SK-N-SH (cell line): ENCODE data around the gene MYO5C. TPM values are rescaled to one million over a fixed set of nuclear protein-coding genes. Genes with fewer than 3 reads are reported as not detected.

Experiments
- CTCF ChIA-PET: fragments of 300-600, 350-600 bp; formaldehyde crosslinking; extraction: SDS; loops from one replicate; lab custom pipeline; 2021; lab: Yijun Ruan, JAX
- POLR2A ChIA-PET: fragments of 350-600 bp; sonication (Branson Sonifier 250); formaldehyde crosslinking; extraction: SDS; loops from one replicate; lab custom pipeline; 2020; ENCODE audit warnings: antibody characterized with exemption, inconsistent platforms; lab: Yijun Ruan, JAX
- DNase-seq: peaks from one replicate; pipeline ENCODE4 v3.0.0; 2012
- H2AFZ ChIP-seq: fragments of 200-600 bp; sonication (generic); 2 replicates; pipeline ENCODE4 v1.8.1; 2016; ENCODE audit warnings: antibody characterized with exemption, mild to moderate bottlenecking, low read depth
- H3F3A ChIP-seq: fragments of 200-600 bp; sonication (generic); replicated peaks from 2 replicates; pipeline ENCODE3; 2016; ENCODE audit warnings: antibody characterized with exemption, mild to moderate bottlenecking; ENCODE audit not compliant: insufficient read depth
- H3K27ac ChIP-seq, 2 experiments: fragments of 200-500 bp in 1 of 2; fragments of 200-600 bp in 1 of 2; sonication (Bioruptor generic) in 1 of 2; sonication (generic), shearing (Covaris generic) in 1 of 2; 2 replicates each; pipeline versions ENCODE4 v1.5.1 to v1.6.1; 2014 to 2016; ENCODE audit warnings: low read depth in 2 of 2, inconsistent platforms in 1 of 2, low read length in 1 of 2, mild to moderate bottlenecking in 1 of 2, mixed read lengths in 1 of 2
- H3K27me3 ChIP-seq: fragments of 200-600 bp; sonication (generic), shearing (Covaris generic); 2 replicates; pipeline ENCODE4 v1.6.1; 2016; ENCODE audit warnings: mixed run types; ENCODE audit not compliant: insufficient read depth
- H3K36me3 ChIP-seq, 2 experiments: fragments of 200-500 bp in 1 of 2; fragments of 200-600 bp in 1 of 2; sonication (Bioruptor generic) in 1 of 2; sonication (generic) in 1 of 2; replicated peaks in 1 of 2; 2 replicates each; pipeline versions ENCODE3 to v1.5.1; 2014 to 2016; ENCODE audit warnings: low read length in 1 of 2, mild to moderate bottlenecking in 1 of 2; ENCODE audit not compliant: insufficient read depth in 2 of 2, control insufficient read depth in 1 of 2
- H3K4me1 ChIP-seq, 2 experiments: fragments of 200-500 bp in 1 of 2; fragments of 200-600 bp in 1 of 2; sonication (Bioruptor generic) in 1 of 2; sonication (generic), shearing (Covaris generic) in 1 of 2; 2 replicates each; pipeline versions ENCODE4 v1.5.1 to v1.6.1; 2014 to 2016; ENCODE audit warnings: low read depth in 1 of 2, low read length in 1 of 2, mixed run types in 1 of 2; ENCODE audit not compliant: insufficient read depth in 2 of 2, control insufficient read depth in 1 of 2
- H3K4me2 ChIP-seq: fragments of 200-600 bp; sonication (generic), shearing (Covaris generic); 2 replicates; pipeline ENCODE4 v1.6.1; 2017; ENCODE audit warnings: mixed run types
- H3K4me3 ChIP-seq, 2 experiments: fragments of 200-500 bp in 1 of 2; fragments of 200-600 bp in 1 of 2; sonication (Bioruptor generic) in 1 of 2; sonication (generic), shearing (Covaris generic) in 1 of 2; 2 replicates each; pipeline versions ENCODE4 v1.5.1 to v1.8.1; 2014 to 2016; ENCODE audit warnings: low read depth in 2 of 2, inconsistent platforms in 1 of 2, low read length in 1 of 2, mild to moderate bottlenecking in 1 of 2, mixed read lengths in 1 of 2, moderate library complexity in 1 of 2
- H3K79me2 ChIP-seq: fragments of 200-600 bp; sonication (generic); 2 replicates; pipeline ENCODE4 v1.8.1; 2017; ENCODE audit warnings: mild to moderate bottlenecking; ENCODE audit not compliant: insufficient read depth
- H3K9ac ChIP-seq: fragments of 200-600 bp; sonication (generic); 2 replicates; pipeline ENCODE4 v1.6.1; 2017; ENCODE audit warnings: mixed run types
- H3K9me2 ChIP-seq: fragments of 200-600 bp; sonication (generic); 2 replicates; pipeline ENCODE4 v1.6.1; 2017; ENCODE audit warnings: mixed run types
- H3K9me3 ChIP-seq: fragments of 200-600 bp; sonication (generic); 2 replicates; pipeline ENCODE4 v1.6.1; 2017; ENCODE audit warnings: mixed run types, mild to moderate bottlenecking, moderate library complexity
- H4K20me1 ChIP-seq: fragments of 200-600 bp; sonication (generic); 2 replicates; pipeline ENCODE4 v1.6.1; 2017; ENCODE audit warnings: mild to moderate bottlenecking, mixed run types; ENCODE audit not compliant: insufficient read depth
- CHD2 ChIP-seq: fragments of 150-350 bp; IDR thresholded peaks from 2 replicates; pipeline ENCODE4 v1.6.1; 2018; ENCODE audit warnings: low read length; ENCODE audit not compliant: partially characterized antibody
- EP300 ChIP-seq, 2 experiments: IDR thresholded peaks; 2 replicates each; pipeline versions ENCODE4 v1.4.0 to v1.6.1; 2012; ENCODE audit warnings: borderline replicate concordance in 1 of 2, low read depth in 1 of 2, low read length in 1 of 2
- FOXM1 ChIP-seq: IDR thresholded peaks from 2 replicates; pipeline ENCODE4 v1.4.0; 2012; ENCODE audit warnings: low read depth, mild to moderate bottlenecking
- MAX ChIP-seq: IDR thresholded peaks from 2 replicates; pipeline ENCODE4 v1.4.0; 2012; ENCODE audit warnings: low read depth
- NFIC ChIP-seq: IDR thresholded peaks from 2 replicates; pipeline ENCODE4 v1.4.0; 2012; ENCODE audit warnings: borderline replicate concordance
- NRF1 ChIP-seq: IDR thresholded peaks from 2 replicates; pipeline ENCODE4 v1.6.1; 2012; ENCODE audit warnings: low read depth, mild to moderate bottlenecking, low read length
- RAD21 ChIP-seq: IDR thresholded peaks from 2 replicates; pipeline ENCODE4 v1.6.1; 2012; ENCODE audit warnings: mild to moderate bottlenecking, low read length
- REST ChIP-seq: IDR thresholded peaks from 2 replicates; pipeline ENCODE4 v1.6.1; 2012; ENCODE audit warnings: mild to moderate bottlenecking, low read depth, low read length, moderate library complexity
- RFX5 ChIP-seq: IDR thresholded peaks from 2 replicates; pipeline ENCODE4 v1.6.1; 2012; ENCODE audit warnings: mild to moderate bottlenecking, improper control_type of control experiment, low read length
- SIN3A ChIP-seq: IDR thresholded peaks from 2 replicates; pipeline ENCODE4 v1.6.1; 2012; ENCODE audit warnings: low read depth, mild to moderate bottlenecking, low read length, moderate library complexity, borderline replicate concordance
- SMC3 ChIP-seq: IDR thresholded peaks from 2 replicates; pipeline ENCODE4 v1.6.1; 2012; ENCODE audit warnings: low read depth, low read length, improper control_type of control experiment
- TEAD4 ChIP-seq: IDR thresholded peaks from 2 replicates; pipeline ENCODE4 v1.4.0; 2012; ENCODE audit warnings: mild to moderate bottlenecking, borderline replicate concordance; ENCODE audit not compliant: insufficient read depth
- YY1 ChIP-seq: IDR thresholded peaks from 2 replicates; pipeline ENCODE4 v1.4.0; 2012; ENCODE audit warnings: low read depth, mild to moderate bottlenecking
- WGBS: methylation state at CpG from one replicate; pipeline ENCODE4 v1.1.6; 2017; ENCODE audit warnings: low lambda C conversion rate; 5-methylcytosine and 5-hydroxymethylcytosine counted together
- polyA plus RNA-seq, 3 experiments: library from polyadenylated mRNA; depleted of rRNA; stranded (reverse); fragments of >200 nt; gene quantifications; 2 replicates each; pipeline ENCODE4 v1.2.3, GENCODE V29; 2012

Gene MYO5C
- polyA plus RNA-seq, 1 of the 3 experiments (the other 2 are of a cell fraction) = 0.99 TPM

GRCh38 chr15:52150871-52151270 lies 144.7 kb downstream of the MYO5C start:
- 96% methylated on average over 4 of the region's 4 CpGs for WGBS

More at GRCh38 chr15:52150871-52151270, 144.7 kb downstream of the MYO5C start:
- Histone ChIP-seq H4K20me1 (no peaks in the 10 kb centered on the region), H3K27me3 (no peaks in the 10 kb centered on the region), H3K9me2 (no peaks in the 10 kb centered on the region), H3K4me2 (no peak overlapping the region), H3K27ac (no peak overlapping the region), H3K79me2 (peaks cover 10% of the 10 kb centered on the region; the same call in 1 of the 2 replicates), H3K9me3 (no peaks in the 10 kb centered on the region), H3F3A (peaks cover 12% of the 10 kb centered on the region), H2AFZ (no peak overlapping the region), H3K9ac (no peak overlapping the region), H3K4me1 (no peaks in the 10 kb centered on the region), H3K36me3 (peaks cover 21 to 22% of the 10 kb centered on the region in 2 experiments), H3K4me3 (no peak overlapping the region)
- POLR2A ChIA-PET = no interaction called here
- no peak for DNase-seq
- TF ChIP-seq NRF1 (no peak), MAX (no peak), RFX5 (no peak), RAD21 (no peak), SIN3A (no peak), CHD2 (no peak), FOXM1 (no peak), SMC3 (no peak), REST (no peak), NFIC (no peak), EP300 (IDR thresholded peaks at IDR 0.05; ENCODE audit: borderline replicate concordance in 1 of 2, low read depth in 1 of 2, low read length in 1 of 2) (no peak), TEAD4 (no peak), YY1 (no peak)
- CTCF ChIA-PET = no interaction called here
